T1000 (cell line): Measurements from ENCODE around the gene PIGR.

Experiments
- DNase-seq: peaks from one replicate; lab custom pipeline; 2025; ENCODE audit warnings: mixed read lengths; lab: John Stamatoyannopoulos, UW

PIGR gene

GRCh38 chr1:206909883-206910318, 36.4 kb downstream of the PIGR start:
- DNase-seq, result no peak

DNA sequence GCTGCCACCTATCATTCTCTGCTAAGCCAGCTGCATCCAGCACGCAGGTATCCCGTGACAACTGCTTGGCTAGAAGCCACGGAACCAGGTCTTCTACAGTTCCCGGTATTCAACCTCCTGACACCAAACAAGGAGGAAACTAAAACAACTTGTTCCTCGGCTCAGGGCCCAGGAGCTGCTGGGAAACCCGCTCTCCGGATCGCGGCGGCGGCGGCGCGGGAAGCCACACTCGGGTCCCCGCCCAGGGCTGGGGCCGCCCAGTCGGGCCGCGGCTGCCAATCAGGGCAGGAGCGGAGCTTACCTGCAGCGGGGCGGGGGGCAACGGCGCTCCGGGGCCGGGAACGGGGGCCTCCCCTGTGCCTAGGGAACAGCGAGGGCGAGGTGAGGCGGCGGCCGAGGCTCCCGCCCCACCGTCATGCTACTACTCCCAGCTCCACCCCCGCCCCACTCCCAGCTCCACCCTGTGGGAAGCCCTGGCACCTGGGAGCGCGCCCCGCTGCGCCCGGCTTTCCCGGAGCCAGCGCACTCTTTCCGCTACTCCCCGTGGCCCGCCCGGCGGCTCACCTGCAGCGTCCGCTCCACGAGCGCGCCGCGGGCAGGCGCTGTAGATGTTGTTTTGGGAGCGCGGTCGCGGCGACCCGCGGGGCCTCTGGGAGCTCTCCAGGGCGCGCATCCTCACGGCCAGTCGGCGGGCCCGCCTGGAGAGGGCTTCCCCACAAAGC, 36.9 kb downstream of the PIGR start:
- no peak for DNase-seq

DNA sequence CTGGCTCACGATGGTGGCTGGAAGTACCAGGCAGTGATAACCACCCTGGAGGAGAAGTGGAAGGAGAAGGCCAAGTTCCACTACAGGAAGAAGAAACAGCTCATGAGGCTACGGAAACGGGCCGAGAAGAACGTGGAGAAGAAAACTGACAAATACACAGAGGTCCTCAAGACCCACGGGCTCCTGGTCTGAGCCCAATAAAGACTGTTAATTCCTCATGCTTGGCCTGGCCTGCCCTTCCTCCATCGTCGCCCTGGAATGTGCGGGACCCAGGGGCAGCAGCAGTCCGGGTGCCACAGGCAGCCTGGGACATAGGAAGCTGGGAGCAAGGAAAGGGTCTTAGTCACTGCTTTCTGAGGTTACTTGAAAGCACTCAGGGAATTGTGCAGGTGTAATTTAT, 38.2 kb downstream of the PIGR start:
- DNase-seq, result no peak

GRCh38 chr1:206907304-206907991, 38.8 kb downstream of the PIGR start:
- no peak for DNase-seq

DNA sequence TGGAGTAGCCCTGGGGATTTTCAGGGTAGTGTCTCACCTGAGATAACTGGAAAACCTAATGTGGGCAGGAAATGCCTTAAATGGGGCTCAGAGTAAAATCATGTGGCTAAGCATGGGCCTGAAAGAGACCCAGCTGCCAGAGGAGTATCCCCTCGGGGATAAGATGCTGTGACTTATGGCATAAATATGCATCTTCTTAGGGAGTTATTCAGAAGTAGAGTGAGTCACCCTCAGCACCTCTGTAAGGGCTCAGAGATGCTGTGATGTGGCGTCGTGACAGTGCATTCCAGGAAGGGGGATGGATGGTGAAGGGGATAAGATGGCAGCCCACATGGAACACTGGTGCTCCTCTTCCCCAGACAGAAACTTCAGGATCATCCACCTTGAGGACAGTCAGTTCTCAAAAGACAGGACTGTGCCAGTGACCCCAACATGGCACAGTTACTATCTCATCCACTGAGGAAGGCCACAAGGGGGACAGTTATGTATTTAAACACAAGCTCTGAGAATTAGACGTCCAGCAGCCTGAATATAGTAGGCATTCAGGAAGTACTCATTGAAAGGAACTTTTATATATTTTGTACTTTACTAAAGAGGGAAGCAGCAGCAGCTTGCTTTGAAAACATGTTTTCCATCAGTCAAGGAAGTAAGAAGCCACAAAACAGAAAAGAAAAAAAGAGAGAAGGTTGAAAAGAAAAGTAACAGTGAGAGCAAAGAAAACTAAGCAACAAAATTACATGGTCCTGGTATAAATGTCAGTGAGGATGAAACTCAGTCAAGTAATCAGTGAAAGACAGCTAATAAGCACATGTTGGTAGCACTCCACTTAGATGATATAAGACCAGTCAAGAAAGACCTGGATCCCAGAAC, 40.7 kb downstream of the PIGR start:
- peak; percentile 74 for DNase-seq

DNA sequence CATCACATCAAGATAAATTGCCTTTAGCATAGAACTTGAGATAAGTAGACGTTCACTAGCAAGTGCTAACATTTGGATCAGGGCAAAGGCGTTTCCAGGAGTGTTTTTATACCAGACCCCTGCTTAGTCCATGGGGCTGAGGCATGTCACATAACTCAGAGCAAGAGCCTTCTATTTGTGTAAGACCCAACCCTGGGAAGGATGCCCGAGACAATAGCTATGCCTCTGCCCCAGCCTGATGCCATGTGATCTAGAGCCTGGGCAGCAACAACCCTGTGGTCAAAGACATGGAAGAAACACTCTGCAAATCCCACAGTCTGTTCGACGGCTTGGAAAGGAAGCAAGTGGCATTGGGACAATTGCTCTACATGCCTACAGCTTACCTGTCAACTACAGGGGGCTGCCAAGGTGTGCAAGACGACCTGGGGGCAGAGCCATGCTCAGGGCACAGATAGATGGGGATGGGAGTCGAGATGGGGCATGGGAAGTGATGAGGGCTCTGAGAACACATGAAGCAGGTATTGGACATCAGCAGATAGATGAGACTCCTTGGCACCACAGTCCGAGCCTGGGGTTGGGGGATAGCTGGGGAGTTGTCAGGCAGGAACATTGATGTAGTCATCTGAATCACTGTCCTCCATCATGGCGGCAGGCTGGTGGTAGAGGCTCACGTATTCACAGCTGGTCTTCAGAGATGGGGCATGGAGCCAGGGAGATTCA, 41.7 kb downstream of the PIGR start:
- DNase-seq, result no peak

GRCh38 chr1:206903687-206904086, 42.6 kb downstream of the PIGR start:
- no peak for DNase-seq

DNA sequence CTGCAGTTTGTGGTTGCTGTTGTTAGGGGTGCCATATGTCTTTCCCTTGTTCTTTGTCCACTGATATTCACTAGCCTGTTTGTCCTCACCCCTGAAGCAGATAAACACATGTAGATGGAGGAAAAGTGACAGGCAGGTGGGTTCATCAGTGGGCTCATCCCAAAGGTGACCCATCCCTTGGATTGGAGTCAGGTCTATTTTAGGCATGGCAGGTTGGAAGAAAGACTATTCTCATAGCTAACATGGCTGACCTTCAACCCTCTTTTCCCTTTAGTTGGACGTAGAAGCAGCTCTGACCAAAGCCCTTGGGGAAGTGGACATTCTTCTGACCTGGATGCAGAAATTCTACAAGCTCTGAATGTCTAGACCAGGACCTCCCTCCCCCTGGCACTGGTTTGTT, 43.6 kb downstream of the PIGR start:
- no peak for DNase-seq

DNA sequence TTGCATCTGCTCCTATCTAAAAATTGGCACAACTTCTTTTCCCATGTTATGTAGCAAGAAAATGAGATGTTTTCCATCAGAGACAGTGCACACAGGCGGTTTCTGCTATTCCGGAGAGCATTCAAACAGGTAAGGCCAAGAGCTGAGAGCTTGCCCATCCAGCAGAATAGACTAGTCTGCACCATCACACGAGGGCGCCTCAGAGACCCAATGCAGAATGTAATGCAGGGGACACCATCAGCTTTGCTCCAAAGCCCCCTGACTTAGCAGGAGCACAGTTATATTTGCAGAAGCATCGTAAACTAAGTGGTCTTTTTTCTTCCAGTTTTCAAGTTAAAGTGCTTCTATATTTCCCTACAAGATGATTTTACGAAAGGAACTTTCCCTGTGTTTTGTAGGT, 44.3 kb downstream of the PIGR start:
- no peak for DNase-seq

DNA sequence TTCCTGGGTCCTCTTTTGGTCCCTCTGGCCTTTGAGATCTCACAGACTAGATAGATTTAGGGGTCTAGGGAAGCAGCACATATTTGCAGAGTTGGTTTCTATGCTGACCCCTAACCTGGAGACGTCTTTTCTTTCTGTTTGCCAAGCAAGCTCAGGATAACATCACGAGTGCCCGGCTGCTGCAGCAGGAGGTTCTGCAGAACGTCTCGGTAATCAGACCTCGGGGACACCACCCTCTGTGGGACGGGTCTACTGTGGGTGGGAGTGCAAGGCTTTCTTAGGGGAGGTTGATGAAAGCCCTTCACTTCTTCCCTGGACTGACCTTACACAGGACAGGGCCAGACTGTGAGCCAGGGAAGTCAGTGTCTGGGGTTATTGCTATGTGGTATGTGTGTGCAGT, 46.1 kb downstream of the PIGR start:
- DNase-seq, result no peak

- no peak for DNase-seq
These were observed 46.5 kb downstream of the PIGR start for GRCh38 chr1:206899717-206900116.

GRCh38 chr1:206898915-206899431, 47.3 kb downstream of the PIGR start:
- DNase-seq, result no peak

GRCh38 chr1:206898089-206898914, 48.0 kb downstream of the PIGR start:
- DNase-seq, result no peak

DNA sequence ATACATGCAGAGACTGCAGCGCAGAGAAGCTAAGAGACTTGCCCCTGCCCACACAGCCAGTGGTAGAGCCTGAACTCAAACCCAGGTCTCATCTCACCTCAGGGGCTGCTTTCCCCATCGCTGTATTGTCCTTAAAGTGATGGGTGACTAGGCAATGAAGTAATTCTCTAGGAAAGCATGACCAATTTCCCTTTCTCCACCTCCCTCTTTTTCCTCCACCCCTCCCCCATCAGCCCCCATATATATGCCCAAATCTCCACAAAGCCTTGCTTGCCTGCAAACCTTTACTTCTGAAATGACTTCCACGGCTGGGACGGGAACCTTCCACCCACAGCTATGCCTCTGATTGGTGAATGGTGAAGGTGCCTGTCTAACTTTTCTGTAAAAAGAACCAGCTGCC, 49.1 kb downstream of the PIGR start, which contains the start of gene IL24:
Gene IL24, plus strand, starts transcription at position 269 of the 400 bp plus-strand sequence. CDS start 390 bp downstream, outside the sequence.
- no peak for DNase-seq

DNA sequence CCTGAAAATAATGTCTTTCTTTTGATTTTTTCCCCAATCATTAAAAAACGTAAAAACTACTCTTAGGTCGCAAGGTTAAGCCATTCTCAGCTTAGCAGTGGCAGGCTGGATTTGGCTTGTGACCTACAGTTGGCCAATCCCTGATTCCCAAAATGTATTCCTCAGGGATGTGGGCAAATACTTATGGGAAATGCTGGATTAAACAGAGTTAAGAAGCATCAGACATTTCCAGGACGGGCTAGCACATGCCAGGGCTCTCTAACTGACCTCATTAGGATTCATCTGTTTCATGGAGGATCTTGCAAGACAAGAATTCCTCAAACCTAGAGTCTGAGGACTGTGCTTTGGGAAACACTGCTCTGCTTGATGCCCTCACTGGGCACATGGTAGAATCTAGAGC, 50.0 kb downstream of the PIGR start:
- DNase-seq, result no peak

DNA sequence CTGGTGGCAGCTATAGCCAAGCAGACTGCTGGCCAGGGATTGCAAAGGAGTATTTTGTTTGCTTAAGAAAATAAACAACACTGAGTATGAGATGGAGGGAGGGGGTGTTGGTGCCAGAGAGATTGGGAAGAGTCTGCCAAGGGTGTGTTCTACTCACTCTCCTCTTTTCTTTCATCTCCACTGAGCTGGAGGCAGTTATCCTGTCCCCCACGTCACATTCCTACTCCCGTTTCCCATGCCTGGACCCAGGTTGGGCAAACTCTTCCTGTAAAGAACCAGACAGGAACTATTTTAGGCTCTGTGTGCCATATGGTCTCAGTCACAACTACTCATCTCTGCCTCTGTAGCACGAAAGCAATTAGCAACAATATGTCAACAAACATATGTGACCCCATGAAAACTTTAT, 50.4 kb downstream of the PIGR start:
- no peak for DNase-seq

GRCh38 chr1:206895325-206895724, 50.9 kb downstream of the PIGR start:
- DNase-seq, result no peak

GRCh38 chr1:206893380-206893779, 52.9 kb downstream of the PIGR start:
- no peak for DNase-seq

DNA sequence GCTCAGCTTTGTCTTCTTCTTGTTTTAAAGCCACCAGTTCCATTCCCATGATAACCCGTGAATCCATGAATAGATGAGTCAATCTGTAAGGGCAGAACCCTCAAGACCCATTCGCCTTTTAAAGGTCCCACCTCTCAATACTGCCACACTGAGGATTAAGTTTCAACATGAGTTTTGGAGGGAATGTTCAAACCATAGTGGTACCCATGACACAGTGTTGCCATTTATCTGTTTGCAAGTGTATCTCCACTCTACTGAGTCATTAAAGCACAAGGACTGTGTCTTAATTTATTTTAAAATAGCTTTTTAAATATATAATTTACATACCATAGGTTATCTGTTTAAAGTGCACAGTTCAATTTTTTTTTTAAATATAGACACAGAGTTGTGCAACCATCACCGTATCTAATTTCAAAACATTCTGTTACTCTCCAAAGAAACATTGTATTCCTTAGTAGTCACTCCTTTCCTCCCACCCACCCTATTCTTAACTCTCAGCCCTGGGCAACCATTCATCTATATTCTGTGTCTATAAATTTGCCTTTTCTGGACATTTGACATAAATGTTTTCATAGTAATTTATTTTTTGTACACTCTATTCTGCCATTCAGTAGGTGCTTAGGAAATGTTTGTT, 53.8 kb downstream of the PIGR start:
- no peak for DNase-seq

DNA sequence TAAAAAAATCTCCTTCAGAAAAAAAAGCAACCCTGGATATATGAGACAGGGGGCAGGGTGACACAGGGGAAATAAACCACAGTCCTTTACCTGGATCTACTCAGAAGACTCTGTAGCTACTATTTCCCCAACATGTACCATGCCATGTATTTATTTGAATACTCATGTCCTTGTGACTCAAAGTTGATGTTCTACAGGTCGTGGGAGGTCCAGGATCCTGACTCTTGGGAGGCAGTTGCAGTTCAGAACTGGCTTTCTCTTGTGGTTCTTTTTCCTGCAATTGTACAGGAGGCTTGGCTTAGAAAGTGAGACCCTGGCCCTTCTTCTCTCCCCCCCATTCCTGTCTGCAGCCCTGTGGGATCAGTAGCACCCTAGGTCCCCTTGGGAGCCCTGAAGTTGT, 54.9 kb downstream of the PIGR start:
- no peak for DNase-seq
